Vagina (tissue), 2 donors: ENCODE results near the gene SLC26A9. TPM values are rescaled to one million over a fixed set of nuclear protein-coding genes. Genes with fewer than 3 reads are reported as not detected.
"Not testable (repeated sequence)": the region's sequence is repeated elsewhere in the genome, so short reads cannot be mapped to it uniquely, and the experiment has no call there.

Experiments used
- DNase-seq, 2 donors: peaks; one replicate each; pipeline ENCODE4 v3.0.0-alpha.2; 2017; ENCODE audit errors: extremely low spot score in 2 of 2
- H3K27ac ChIP-seq: fragments of 200-600 bp; sonication (generic); one replicate; pipeline ENCODE4 v1.5.1; 2019
- H3K27me3 ChIP-seq: fragments of 200-600 bp; sonication (generic); one replicate; pipeline ENCODE4 v1.5.1; 2019
- H3K36me3 ChIP-seq, 2 donors: fragments of 200-600 bp; sonication (generic); one replicate each; pipeline ENCODE4 v1.5.1; 2017 to 2019
- H3K4me1 ChIP-seq: fragments of 200-600 bp; sonication (generic); one replicate; pipeline ENCODE4 v1.5.1; 2019
- H3K4me3 ChIP-seq, 2 donors: fragments of 200-600 bp; sonication (generic); 1 replicate in 1 of 2; 2 replicates in 1 of 2; pipeline ENCODE4 v1.5.1; 2016 to 2019
- H3K9me3 ChIP-seq: fragments of 200-600 bp; sonication (generic); one replicate; pipeline ENCODE4 v1.5.1; 2019
- POLR2A ChIP-seq, 2 donors: fragments of 450-650 bp; IDR thresholded peaks; one replicate each; pipeline ENCODE4 v1.6.1; 2017; ENCODE audit warnings: antibody characterized with exemption in 2 of 2, mild to moderate bottlenecking in 2 of 2, moderate library complexity in 2 of 2
- POLR2AphosphoS5 ChIP-seq, 2 donors: sonication (generic); formaldehyde crosslinking; IDR thresholded peaks; one replicate each; pipeline ENCODE4 v1.9.0; 2017; ENCODE audit warnings: antibody characterized with exemption in 2 of 2, mild to moderate bottlenecking in 2 of 2, low read depth in 1 of 2; ENCODE audit not compliant: insufficient read depth in 1 of 2
- intact Hi-C: fragments of 100-400 bp; cut with DNase I; formaldehyde crosslinking; loops from one replicate; pipeline ENCODE4 v1.15.1; 2023
- total RNA-seq: library from RNA; depleted of rRNA; stranded (reverse); fragments of >200 nt; gene quantifications from one replicate; pipeline ENCODE4 v1.2.3, GENCODE V29; 2016
- TF ChIP-seq, protein P1 (sequence below), 3 experiments: fragments of 450-650 bp in 2 of 3; fragments of 200-600 bp in 1 of 3; sonication (generic) in 1 of 3; IDR thresholded peaks; one replicate each; pipeline ENCODE4 v1.5.1; 2017 to 2019; ENCODE audit warnings: antibody characterized with exemption in 3 of 3, mild to moderate bottlenecking in 2 of 3, moderate library complexity in 2 of 3

SLC26A9 gene
- total RNA-seq, 1 donor from 2014 or later: 0.74 TPM

DNA sequence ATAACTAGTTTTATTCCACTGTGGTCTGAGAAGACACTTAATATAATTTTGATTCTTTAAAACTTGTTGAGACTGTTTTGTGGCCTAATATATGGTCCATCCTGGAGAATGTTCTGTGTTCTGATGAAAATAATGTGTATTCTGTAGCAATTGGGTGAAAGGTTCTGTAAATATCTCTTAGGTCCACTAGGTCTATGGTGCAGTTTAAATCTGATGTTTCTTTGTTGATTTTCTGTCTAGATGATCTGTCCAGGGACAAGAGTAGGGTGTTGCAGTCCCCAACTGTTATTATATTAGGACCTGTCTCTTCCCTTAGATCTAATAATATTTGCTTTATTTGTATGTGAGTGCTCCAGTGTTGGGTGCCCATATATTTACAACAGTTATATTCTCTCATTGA, 59.5 kb downstream of the SLC26A9 start:
- no peaks in the 10 kb centered on the region for H3K9me3 ChIP-seq
- no peaks in the 10 kb centered on the region for H3K27me3 ChIP-seq
- TF ChIP-seq POLR2AphosphoS5 (IDR thresholded peaks at IDR 0.05; ENCODE audit: insufficient read depth in 1 of 2, low read depth in 1 of 2): no peak
- TF ChIP-seq POLR2A (IDR thresholded peaks at IDR 0.05): no peak
- TF ChIP-seq, protein P1, sequence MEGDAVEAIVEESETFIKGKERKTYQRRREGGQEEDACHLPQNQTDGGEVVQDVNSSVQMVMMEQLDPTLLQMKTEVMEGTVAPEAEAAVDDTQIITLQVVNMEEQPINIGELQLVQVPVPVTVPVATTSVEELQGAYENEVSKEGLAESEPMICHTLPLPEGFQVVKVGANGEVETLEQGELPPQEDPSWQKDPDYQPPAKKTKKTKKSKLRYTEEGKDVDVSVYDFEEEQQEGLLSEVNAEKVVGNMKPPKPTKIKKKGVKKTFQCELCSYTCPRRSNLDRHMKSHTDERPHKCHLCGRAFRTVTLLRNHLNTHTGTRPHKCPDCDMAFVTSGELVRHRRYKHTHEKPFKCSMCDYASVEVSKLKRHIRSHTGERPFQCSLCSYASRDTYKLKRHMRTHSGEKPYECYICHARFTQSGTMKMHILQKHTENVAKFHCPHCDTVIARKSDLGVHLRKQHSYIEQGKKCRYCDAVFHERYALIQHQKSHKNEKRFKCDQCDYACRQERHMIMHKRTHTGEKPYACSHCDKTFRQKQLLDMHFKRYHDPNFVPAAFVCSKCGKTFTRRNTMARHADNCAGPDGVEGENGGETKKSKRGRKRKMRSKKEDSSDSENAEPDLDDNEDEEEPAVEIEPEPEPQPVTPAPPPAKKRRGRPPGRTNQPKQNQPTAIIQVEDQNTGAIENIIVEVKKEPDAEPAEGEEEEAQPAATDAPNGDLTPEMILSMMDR (IDR thresholded peaks at IDR 0.05): no peak
- no peaks in the 10 kb centered on the region for H3K36me3 ChIP-seq
- no peak for DNase-seq
- no peaks in the 10 kb centered on the region for H3K4me1 ChIP-seq
- no peak overlapping the region for H3K27ac ChIP-seq
- intact Hi-C loops: no loop called here
- H3K4me3 ChIP-seq: no peak overlapping the region

DNA sequence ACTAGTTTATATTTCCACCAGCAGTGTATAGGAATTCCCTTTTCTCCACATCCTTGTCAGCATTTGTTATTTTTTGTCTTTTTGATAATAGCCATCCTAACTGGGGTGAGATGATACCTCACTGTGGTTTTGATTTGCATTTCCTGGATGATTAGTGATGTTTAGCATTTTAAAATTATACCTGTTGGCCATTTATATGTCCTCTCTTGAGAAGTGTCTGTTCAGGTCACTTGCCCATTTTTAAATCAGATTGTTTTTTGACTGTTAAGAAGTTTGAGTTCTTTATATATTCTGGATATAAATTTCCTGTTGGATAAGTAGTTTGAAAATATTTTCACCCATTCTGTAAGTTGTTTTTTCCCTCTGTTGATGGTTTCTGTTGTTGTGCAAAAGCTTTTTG, 62.3 kb downstream of the SLC26A9 start:
- DNase-seq: no peak
- Histone ChIP-seq H3K4me1 (no peaks in the 10 kb centered on the region), H3K27me3 (no peaks in the 10 kb centered on the region), H3K27ac (no peak overlapping the region), H3K4me3 (no peak overlapping the region), H3K9me3 (no peaks in the 10 kb centered on the region), H3K36me3 (no peaks in the 10 kb centered on the region)
- intact Hi-C loops: no loop called here
- TF ChIP-seq POLR2AphosphoS5 (IDR thresholded peaks at IDR 0.05; ENCODE audit: insufficient read depth in 1 of 2, low read depth in 1 of 2) (no peak), POLR2A (IDR thresholded peaks at IDR 0.05) (no peak)
- TF ChIP-seq, protein P1 (IDR thresholded peaks at IDR 0.05): no peak

DNA sequence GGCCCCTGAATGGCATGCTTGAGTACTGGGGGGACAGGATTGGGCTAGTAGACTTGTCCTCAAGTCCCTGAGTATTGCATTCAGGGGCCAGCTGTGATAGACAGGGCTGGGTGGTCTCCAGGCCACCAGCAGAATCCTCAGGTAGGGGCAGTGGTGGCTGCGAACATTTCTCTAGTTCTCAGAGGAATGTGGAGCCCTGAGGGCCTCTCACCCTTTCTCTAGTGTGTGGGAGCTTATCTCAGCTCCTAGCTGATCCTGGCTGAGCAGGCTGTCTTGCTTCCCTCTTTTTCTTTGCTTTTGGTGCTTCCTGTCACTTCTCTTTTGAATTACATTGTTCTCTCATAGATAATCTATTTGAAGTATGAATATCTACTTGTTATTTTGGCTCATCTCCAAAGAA, 63.3 kb downstream of the SLC26A9 start:
- no peak overlapping the region for H3K27ac ChIP-seq
- TF ChIP-seq, protein P1 (IDR thresholded peaks at IDR 0.05): no peak
- TF ChIP-seq POLR2AphosphoS5 (IDR thresholded peaks at IDR 0.05; ENCODE audit: insufficient read depth in 1 of 2, low read depth in 1 of 2) (no peak), POLR2A (IDR thresholded peaks at IDR 0.05) (no peak)
- no peaks in the 10 kb centered on the region for H3K36me3 ChIP-seq
- DNase-seq: no peak
- H3K4me3 ChIP-seq: no peak overlapping the region
- H3K4me1 ChIP-seq: no peaks in the 10 kb centered on the region
- no peaks in the 10 kb centered on the region for H3K9me3 ChIP-seq
- H3K27me3 ChIP-seq: no peaks in the 10 kb centered on the region
- intact Hi-C loops: no loop called here

GRCh38 chr1:205878026-205878425, 65.2 kb downstream of the SLC26A9 start:
- no peaks in the 10 kb centered on the region for H3K36me3 ChIP-seq

DNA sequence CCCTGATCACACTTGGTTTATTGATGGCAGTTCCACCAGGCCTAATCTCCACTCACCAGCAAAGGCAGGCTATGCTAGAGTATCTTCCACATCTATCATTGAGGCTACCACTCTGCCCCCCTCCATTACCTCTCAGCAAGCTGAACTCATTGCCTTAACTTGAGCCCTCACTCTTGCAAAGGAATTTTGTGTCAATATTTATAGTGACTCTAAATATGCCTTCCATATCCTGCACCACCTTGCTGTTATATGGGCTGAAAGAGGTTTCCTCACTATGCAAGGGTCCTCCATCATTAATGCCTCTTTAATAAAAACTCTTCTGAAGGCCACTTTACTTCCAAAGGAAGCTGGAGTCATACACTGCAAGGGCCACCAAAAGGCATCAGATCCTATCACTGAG, 70.1 kb downstream of the SLC26A9 start:
- H3K4me3 ChIP-seq, H3K9me3 ChIP-seq, H3K27me3 ChIP-seq, H3K36me3 ChIP-seq, intact Hi-C loops, H3K27ac ChIP-seq, H3K4me1 ChIP-seq, DNase-seq: not testable (repeated sequence)

More at GRCh38 chr1:205878026-205878425, 65.2 kb downstream of the SLC26A9 start:
- Histone ChIP-seq H3K9me3 (no peaks in the 10 kb centered on the region), H3K27ac (no peak overlapping the region), H3K4me3 (no peak overlapping the region), H3K4me1 (no peaks in the 10 kb centered on the region), H3K27me3 (no peaks in the 10 kb centered on the region)
- intact Hi-C loops: no loop called here
- TF ChIP-seq POLR2AphosphoS5 (IDR thresholded peaks at IDR 0.05; ENCODE audit: insufficient read depth in 1 of 2, low read depth in 1 of 2): no peak
- TF ChIP-seq, protein P1 (IDR thresholded peaks at IDR 0.05): no peak
- TF ChIP-seq POLR2A (IDR thresholded peaks at IDR 0.05): no peak
- DNase-seq: no peak

DNA sequence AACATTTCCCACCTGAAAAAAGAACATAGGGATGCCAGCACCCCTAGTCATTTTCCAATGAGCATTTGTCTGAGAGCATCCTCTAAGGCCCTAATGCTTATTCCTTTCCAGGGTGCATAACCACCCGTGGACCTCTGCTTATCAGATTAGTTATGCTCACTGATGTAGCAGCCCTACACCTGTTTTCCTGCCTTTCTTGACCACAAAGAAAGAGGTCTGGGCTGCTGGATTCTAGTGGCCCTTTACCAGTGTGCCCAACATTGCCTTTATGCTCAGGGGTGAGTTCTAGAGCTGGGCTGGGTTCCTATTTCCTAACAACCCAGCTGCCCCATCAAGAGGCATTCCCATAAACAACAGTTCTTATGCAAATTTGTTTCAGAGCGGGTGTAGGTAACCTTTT, 73.0 kb downstream of the SLC26A9 start:
- TF ChIP-seq POLR2A (IDR thresholded peaks at IDR 0.05) (no peak), POLR2AphosphoS5 (IDR thresholded peaks at IDR 0.05; ENCODE audit: insufficient read depth in 1 of 2, low read depth in 1 of 2) (no peak)
- TF ChIP-seq, protein P1 (IDR thresholded peaks at IDR 0.05): no peak
- no peaks in the 10 kb centered on the region for H3K27me3 ChIP-seq
- intact Hi-C loops: no loop called here
- no peaks in the 10 kb centered on the region for H3K4me1 ChIP-seq
- no peaks in the 10 kb centered on the region for H3K36me3 ChIP-seq
- no peak overlapping the region for H3K4me3 ChIP-seq
- no peaks in the 10 kb centered on the region for H3K9me3 ChIP-seq
- no peak overlapping the region for H3K27ac ChIP-seq
- no peak for DNase-seq
